Measurements from ENCODE around the gene DUT. TPM values are rescaled to one million over a fixed set of nuclear protein-coding genes. Genes with fewer than 3 reads are reported as not detected.

The DUT gene
- polyA plus RNA-seq, 3 donors = 43.8 to 71.9 (median 62.3) TPM

- Histone ChIP-seq H3K27ac (ENCODE audit: low read depth in 1 of 2, low read length in 2 of 2) (no peak overlapping the region), H3K9me3 (replicated peaks in 1 of 2; ENCODE audit: control insufficient read depth in 1 of 2, insufficient read depth in 1 of 2, low read length in 2 of 2) (no peaks in the 10 kb centered on the region), H3K9ac (ENCODE audit: insufficient read depth, low read length, poor library complexity, severe bottlenecking) (no peak overlapping the region), H3K4me2 (replicated peaks; ENCODE audit: extremely low read depth, low read length, poor library complexity, severe bottlenecking) (no peak overlapping the region), H3K4me3 (replicated peaks in 1 of 3; ENCODE audit: low read depth in 2 of 3, low read length in 3 of 3) (no peak overlapping the region), H3K79me2 (ENCODE audit: insufficient read depth, low read length) (no peaks in the 10 kb centered on the region), H2AFZ (ENCODE audit: insufficient read depth, low read depth, low read length, poor library complexity, severe bottlenecking) (no peak overlapping the region), H4K20me1 (ENCODE audit: insufficient read depth, low read length) (no peaks in the 10 kb centered on the region), H3K27me3 (ENCODE audit: control insufficient read depth in 2 of 2, insufficient read depth in 2 of 2, low read length in 2 of 2) (peaks cover 0 to 2% of the 10 kb centered on the region in 2 donors), H3K4me1 (ENCODE audit: control insufficient read depth in 1 of 2, insufficient read depth in 2 of 2, low read length in 2 of 2) (no peaks in the 10 kb centered on the region), H3K36me3 (replicated peaks in 1 of 2; ENCODE audit: control insufficient read depth in 1 of 2, insufficient read depth in 2 of 2, low read length in 2 of 2) (no peaks in the 10 kb centered on the region)
- TF ChIP-seq CTCF (IDR thresholded peaks at IDR 0.05) = no peak
- H3K9me3 Mint-ChIP-seq = peaks cover 0 to 3% (median 0%) of the 10 kb centered on the region in 7 donors
- intact Hi-C loops (cut with micrococcal nuclease) = no loop called here
- H3K4me1 Mint-ChIP-seq = peaks cover 17% of the 10 kb centered on the region
- H3K36me3 Mint-ChIP-seq = no peaks in the 10 kb centered on the region
- no peak overlapping the region for H3K4me3 Mint-ChIP-seq
- H3K27me3 Mint-ChIP-seq (ENCODE audit: low read depth in 3 of 3) = no peaks in the 10 kb centered on the region
- H3K27ac Mint-ChIP-seq = no peak overlapping the region
- DNase-seq = no peak
- 62% methylated on average over 4 of the region's 5 CpGs for WGBS (ENCODE audit: insufficient coverage)
Measured at GRCh38 chr15:48363474-48363873, 32.2 kb downstream of the DUT start.

- DNase-seq = no peak
- intact Hi-C loops (cut with micrococcal nuclease) = no loop called here
- H3K4me1 ChIP-seq (ENCODE audit: control insufficient read depth in 1 of 2, insufficient read depth in 2 of 2, low read length in 2 of 2) = no peaks in the 10 kb centered on the region
- H3K9me3 ChIP-seq (replicated peaks in 1 of 2; ENCODE audit: control insufficient read depth in 1 of 2, insufficient read depth in 1 of 2, low read length in 2 of 2) = no peaks in the 10 kb centered on the region
- no peak overlapping the region for H3K9ac ChIP-seq (ENCODE audit: insufficient read depth, low read length, poor library complexity, severe bottlenecking)
- H3K4me1 Mint-ChIP-seq = peaks cover 12% of the 10 kb centered on the region
- H3K4me3 ChIP-seq (replicated peaks in 1 of 3; ENCODE audit: low read depth in 2 of 3, low read length in 3 of 3) = no peak overlapping the region
- no peak overlapping the region for H3K4me3 Mint-ChIP-seq
- no peak overlapping the region for H3K4me2 ChIP-seq (replicated peaks; ENCODE audit: extremely low read depth, low read length, poor library complexity, severe bottlenecking)
- WGBS (ENCODE audit: insufficient coverage) = no CpG with 5 or more reads among the region's 1 CpG
- no peaks in the 10 kb centered on the region for H3K79me2 ChIP-seq (ENCODE audit: insufficient read depth, low read length)
- H2AFZ ChIP-seq (ENCODE audit: insufficient read depth, low read depth, low read length, poor library complexity, severe bottlenecking) = no peak overlapping the region
- peaks cover 0 to 2% (median 0%) of the 10 kb centered on the region in 3 donors for H3K27me3 Mint-ChIP-seq (ENCODE audit: low read depth in 3 of 3)
- H3K36me3 ChIP-seq (replicated peaks in 1 of 2; ENCODE audit: control insufficient read depth in 1 of 2, insufficient read depth in 2 of 2, low read length in 2 of 2) = no peaks in the 10 kb centered on the region
- H4K20me1 ChIP-seq (ENCODE audit: insufficient read depth, low read length) = no peaks in the 10 kb centered on the region
- H3K27ac Mint-ChIP-seq = no peak overlapping the region
- H3K36me3 Mint-ChIP-seq = no peaks in the 10 kb centered on the region
- peaks cover 0 to 3% (median 0%) of the 10 kb centered on the region in 7 donors for H3K9me3 Mint-ChIP-seq
- H3K27ac ChIP-seq (ENCODE audit: low read depth in 1 of 2, low read length in 2 of 2) = no peak overlapping the region
- no peak for TF ChIP-seq CTCF (IDR thresholded peaks at IDR 0.05)
- peaks cover 0 to 2% of the 10 kb centered on the region in 2 donors for H3K27me3 ChIP-seq (ENCODE audit: control insufficient read depth in 2 of 2, insufficient read depth in 2 of 2, low read length in 2 of 2)
Measured at GRCh38 chr15:48365575-48365974, 34.3 kb downstream of the DUT start.
